ENCODE data around the gene ITCH.
"Not testable (repeated sequence)": the region's sequence is repeated elsewhere in the genome, so short reads cannot be mapped to it uniquely, and the experiment has no call there.

Gene ITCH

DNA sequence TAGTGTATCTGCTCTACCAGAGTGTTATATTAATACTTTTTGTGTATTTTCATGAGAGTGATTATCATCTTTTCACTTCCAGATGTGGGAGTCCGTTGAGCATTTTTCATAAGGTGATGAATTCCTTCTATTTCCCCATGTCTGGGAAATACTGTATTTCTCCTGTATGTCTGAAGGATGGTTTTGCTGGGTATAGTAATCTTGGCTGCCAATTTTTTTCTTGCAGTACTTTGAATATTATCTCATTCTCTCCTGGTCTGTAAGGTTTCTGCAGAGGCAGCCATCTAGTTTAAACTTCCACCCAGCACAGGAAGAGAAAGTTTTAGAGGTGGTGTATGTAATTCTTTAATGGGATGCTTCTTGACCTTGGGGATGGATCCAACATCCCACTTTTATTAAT lies 137.8 kb downstream of the ITCH start:
- H3K4me2 ChIP-seq (ENCODE audit: low read length), result no peak overlapping the region
- no peaks in the 10 kb centered on the region for H3K9me3 ChIP-seq (replicated peaks; ENCODE audit: low read length)
- H3K9ac ChIP-seq (ENCODE audit: low read depth, low read length), result no peak overlapping the region
- H3K4me1 ChIP-seq (ENCODE audit: control insufficient read depth, insufficient read depth, low read length), result no peaks in the 10 kb centered on the region
- H3K27me3 ChIP-seq (ENCODE audit: control insufficient read depth, insufficient read depth, low read length), result no peaks in the 10 kb centered on the region
- no peak overlapping the region for H3K4me3 ChIP-seq (ENCODE audit: low read length)
- H3K36me3 ChIP-seq (ENCODE audit: insufficient read depth, low read length), result peaks cover 48% of the 10 kb centered on the region

GRCh38 chr20:34506480-34506879 lies 143.4 kb downstream of the ITCH start:
- no peaks in the 10 kb centered on the region for H3K9me3 ChIP-seq (replicated peaks; ENCODE audit: low read length)
- H3K9ac ChIP-seq (ENCODE audit: low read depth, low read length), result no peak overlapping the region
- no peak overlapping the region for H3K4me2 ChIP-seq (ENCODE audit: low read length)
- H3K27me3 ChIP-seq (ENCODE audit: control insufficient read depth, insufficient read depth, low read length), result no peaks in the 10 kb centered on the region
- no peak overlapping the region for H3K4me3 ChIP-seq (ENCODE audit: low read length)
- H3K4me1 ChIP-seq (ENCODE audit: control insufficient read depth, insufficient read depth, low read length), result no peaks in the 10 kb centered on the region
- peaks cover 61% of the 10 kb centered on the region for H3K36me3 ChIP-seq (ENCODE audit: insufficient read depth, low read length)

- H3K4me3 ChIP-seq (ENCODE audit: low read length), result no peak overlapping the region
- H3K4me2 ChIP-seq (ENCODE audit: low read length), result no peak overlapping the region
- H3K4me1 ChIP-seq (ENCODE audit: control insufficient read depth, insufficient read depth, low read length), result no peaks in the 10 kb centered on the region
- H3K27me3 ChIP-seq (ENCODE audit: control insufficient read depth, insufficient read depth, low read length), result no peaks in the 10 kb centered on the region
- no peak overlapping the region for H3K9ac ChIP-seq (ENCODE audit: low read depth, low read length)
- peaks cover 66% of the 10 kb centered on the region for H3K36me3 ChIP-seq (ENCODE audit: insufficient read depth, low read length)
- H3K9me3 ChIP-seq (replicated peaks; ENCODE audit: low read length), result no peaks in the 10 kb centered on the region
These were observed 144.8 kb downstream of the ITCH start for GRCh38 chr20:34507702-34508413.

DNA sequence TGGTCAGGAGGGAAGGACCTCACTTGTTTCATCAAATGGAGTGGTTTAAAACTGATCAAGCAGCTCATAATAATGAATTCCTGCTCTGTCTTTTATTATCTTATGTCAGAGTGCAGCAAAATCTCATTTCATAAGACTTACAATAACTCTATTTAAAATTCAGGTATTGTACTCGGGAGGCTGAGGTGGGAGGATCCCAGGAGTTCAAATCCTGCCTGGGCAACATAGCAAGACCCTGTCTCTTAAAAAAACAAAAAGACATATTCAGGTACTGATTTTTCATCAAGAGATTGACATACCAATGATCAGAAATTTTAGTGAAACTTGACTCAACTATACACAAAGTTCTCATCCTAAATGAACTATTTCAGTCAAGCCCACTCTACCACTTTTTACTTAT lies 147.5 kb downstream of the ITCH start:
- no peaks in the 10 kb centered on the region for H3K9me3 ChIP-seq (replicated peaks; ENCODE audit: low read length)
- H3K27me3 ChIP-seq (ENCODE audit: control insufficient read depth, insufficient read depth, low read length), result no peaks in the 10 kb centered on the region
- no peak overlapping the region for H3K4me2 ChIP-seq (ENCODE audit: low read length)
- H3K36me3 ChIP-seq (ENCODE audit: insufficient read depth, low read length), result peaks cover 58% of the 10 kb centered on the region
- peaks cover 11% of the 10 kb centered on the region for H3K4me1 ChIP-seq (ENCODE audit: control insufficient read depth, insufficient read depth, low read length)
- H3K4me3 ChIP-seq (ENCODE audit: low read length), result no peak overlapping the region
- no peak overlapping the region for H3K9ac ChIP-seq (ENCODE audit: low read depth, low read length)

GRCh38 chr20:34511891-34512265 lies 148.8 kb downstream of the ITCH start:
- H3K27me3 ChIP-seq (ENCODE audit: control insufficient read depth, insufficient read depth, low read length), result no peaks in the 10 kb centered on the region
- H3K4me3 ChIP-seq (ENCODE audit: low read length), result no peak overlapping the region
- H3K9ac ChIP-seq (ENCODE audit: low read depth, low read length), result no peak overlapping the region

DNA sequence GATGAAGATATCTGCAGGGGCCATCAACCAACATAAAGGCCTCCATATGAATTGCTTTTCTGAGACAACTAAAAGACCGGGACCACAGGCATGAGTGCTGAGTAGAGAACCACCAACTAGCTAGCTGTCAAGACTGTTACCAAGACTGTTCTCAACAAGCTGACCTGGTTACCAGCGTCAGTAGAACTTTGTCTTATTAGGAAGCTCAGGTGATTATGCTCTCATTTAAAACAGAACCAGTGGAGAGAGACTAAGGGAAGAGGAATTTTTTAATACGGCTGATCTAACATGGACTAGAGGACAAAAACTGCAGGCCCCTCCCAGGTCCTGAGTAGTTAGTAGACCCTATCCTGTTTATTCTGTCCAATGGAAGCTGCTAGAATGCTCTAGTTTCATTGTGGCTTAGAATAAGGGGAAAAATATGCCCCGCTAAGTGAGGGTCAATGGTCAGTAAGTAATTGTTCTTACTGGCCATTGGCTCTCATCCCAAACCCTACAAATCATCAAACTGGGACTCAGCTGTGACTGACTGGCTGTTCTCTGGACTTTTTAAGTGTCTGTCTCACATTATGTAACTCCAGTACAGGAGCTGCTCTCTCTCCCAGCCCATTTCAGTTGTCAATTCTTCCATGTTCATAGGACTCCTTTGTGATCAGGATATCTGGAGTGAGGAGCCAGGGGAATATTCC lies 149.3 kb downstream of the ITCH start:
- no peak overlapping the region for H3K4me2 ChIP-seq (ENCODE audit: low read length)
- H3K4me1 ChIP-seq (ENCODE audit: control insufficient read depth, insufficient read depth, low read length), result peaks cover 15% of the 10 kb centered on the region
- H3K36me3 ChIP-seq (ENCODE audit: insufficient read depth, low read length), result peaks cover 41% of the 10 kb centered on the region
- no peaks in the 10 kb centered on the region for H3K27me3 ChIP-seq (ENCODE audit: control insufficient read depth, insufficient read depth, low read length)
- no peaks in the 10 kb centered on the region for H3K9me3 ChIP-seq (replicated peaks; ENCODE audit: low read length)
- H3K4me3 ChIP-seq (ENCODE audit: low read length), result no peak overlapping the region
- no peak overlapping the region for H3K9ac ChIP-seq (ENCODE audit: low read depth, low read length)

More at GRCh38 chr20:34511891-34512265, 148.8 kb downstream of the ITCH start:
- peaks cover 46% of the 10 kb centered on the region for H3K36me3 ChIP-seq (ENCODE audit: insufficient read depth, low read length)
- no peaks in the 10 kb centered on the region for H3K9me3 ChIP-seq (replicated peaks; ENCODE audit: low read length)
- H3K4me1 ChIP-seq (ENCODE audit: control insufficient read depth, insufficient read depth, low read length), result peaks cover 15% of the 10 kb centered on the region
- H3K4me2 ChIP-seq (ENCODE audit: low read length), result no peak overlapping the region

- Histone ChIP-seq H3K4me3 (ENCODE audit: low read length) (no peak overlapping the region), H3K9ac (ENCODE audit: low read depth, low read length) (no peak overlapping the region), H3K4me1 (ENCODE audit: control insufficient read depth, insufficient read depth, low read length) (peaks cover 18% of the 10 kb centered on the region), H3K4me2 (ENCODE audit: low read length) (no peak overlapping the region), H3K27me3 (ENCODE audit: control insufficient read depth, insufficient read depth, low read length) (no peaks in the 10 kb centered on the region), H3K9me3 (replicated peaks; ENCODE audit: low read length) (no peaks in the 10 kb centered on the region), H3K36me3 (ENCODE audit: insufficient read depth, low read length) (peaks cover 39% of the 10 kb centered on the region)
These were observed 149.9 kb downstream of the ITCH start for GRCh38 chr20:34512955-34513419.

DNA sequence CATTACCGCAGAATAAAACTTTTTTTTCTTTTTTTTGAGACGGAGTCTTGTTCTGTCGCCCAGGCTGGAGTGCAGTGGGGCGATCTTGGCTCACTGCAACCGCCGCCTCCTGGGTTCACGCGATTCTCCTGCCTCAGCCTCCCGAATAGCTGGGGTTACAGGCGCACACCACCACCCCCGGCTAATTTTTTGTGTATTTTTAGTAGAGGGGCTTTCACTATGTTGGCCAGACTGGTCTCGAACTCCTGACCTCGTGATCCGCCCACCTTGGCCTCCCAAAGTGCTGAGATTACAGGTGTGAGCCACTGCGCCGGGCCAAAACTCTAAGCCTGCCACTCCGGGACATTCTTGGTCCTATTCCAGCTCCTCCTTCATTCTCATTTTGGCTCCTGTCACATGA lies 151.0 kb downstream of the ITCH start:
- H3K4me3 ChIP-seq (ENCODE audit: low read length); H3K9ac ChIP-seq (ENCODE audit: low read depth, low read length); H3K9me3 ChIP-seq (replicated peaks; ENCODE audit: low read length); H3K27me3 ChIP-seq (ENCODE audit: control insufficient read depth, insufficient read depth, low read length); H3K4me2 ChIP-seq (ENCODE audit: low read length): not testable (repeated sequence)
- Histone ChIP-seq H3K4me1 (ENCODE audit: control insufficient read depth, insufficient read depth, low read length) (peaks cover 20% of the 10 kb centered on the region), H3K36me3 (ENCODE audit: insufficient read depth, low read length) (peaks cover 29% of the 10 kb centered on the region)

- H3K4me3 ChIP-seq (ENCODE audit: low read length), result peak overlapping the region; percentile 81
- H3K4me2 ChIP-seq (ENCODE audit: low read length), result peak overlapping the region; percentile 94
- H3K9ac ChIP-seq (ENCODE audit: low read depth, low read length), result peak overlapping the region; percentile 92
- H3K9me3 ChIP-seq (replicated peaks; ENCODE audit: low read length), result no peaks in the 10 kb centered on the region
- H3K27me3 ChIP-seq (ENCODE audit: control insufficient read depth, insufficient read depth, low read length), result no peaks in the 10 kb centered on the region
- H3K4me1 ChIP-seq (ENCODE audit: control insufficient read depth, insufficient read depth, low read length), result peaks cover 20% of the 10 kb centered on the region
- peaks cover 25% of the 10 kb centered on the region for H3K36me3 ChIP-seq (ENCODE audit: insufficient read depth, low read length)
These were observed 151.9 kb downstream of the ITCH start for GRCh38 chr20:34514897-34515483.

GRCh38 chr20:34515484-34516246 lies 152.6 kb downstream of the ITCH start:
- peak overlapping the region; percentile 92 for H3K9ac ChIP-seq (ENCODE audit: low read depth, low read length)
- peak overlapping the region; percentile 94 for H3K4me2 ChIP-seq (ENCODE audit: low read length)
- H3K9me3 ChIP-seq (replicated peaks; ENCODE audit: low read length), result no peaks in the 10 kb centered on the region
- H3K4me3 ChIP-seq (ENCODE audit: low read length), result peak overlapping the region; percentile 81
- H3K36me3 ChIP-seq (ENCODE audit: insufficient read depth, low read length), result peaks cover 21% of the 10 kb centered on the region
- H3K27me3 ChIP-seq (ENCODE audit: control insufficient read depth, insufficient read depth, low read length), result no peaks in the 10 kb centered on the region
- peaks cover 20% of the 10 kb centered on the region for H3K4me1 ChIP-seq (ENCODE audit: control insufficient read depth, insufficient read depth, low read length)
